Measurements from ENCODE around the gene EYA4. TPM values are rescaled to one million over a fixed set of nuclear protein-coding genes. Genes with fewer than 3 reads are reported as not detected.

The EYA4 gene
- total RNA-seq, 1 experiment from 2014 or later, result not detected

DNA sequence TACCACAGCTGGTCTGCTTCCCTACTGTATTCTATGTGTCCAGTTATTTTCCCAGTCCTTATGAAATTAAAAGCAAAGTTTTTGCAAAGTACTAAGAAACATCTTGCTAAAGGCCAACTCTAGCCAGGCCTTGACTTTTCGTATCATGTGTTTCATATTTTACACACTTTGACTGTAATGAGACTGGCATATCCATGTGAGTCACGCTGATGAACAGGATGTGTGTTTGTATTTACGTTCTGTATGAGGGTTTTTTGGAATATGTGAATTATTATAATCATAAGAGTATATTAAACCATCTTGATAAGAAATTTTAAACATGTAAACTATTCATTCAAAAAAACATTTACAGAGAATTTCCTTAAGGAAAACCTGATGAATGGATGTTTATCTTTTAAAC, 59.7 kb downstream of the EYA4 start:
- H3K36me3 ChIP-seq (ENCODE audit: control insufficient read depth, insufficient read depth, low read length), result no peaks in the 10 kb centered on the region
- DNase-seq (ENCODE audit: low read depth, low spot score) (no peak), ATAC-seq (no peak)
- H3K9me3 ChIP-seq (ENCODE audit: control insufficient read depth, insufficient read depth, low read depth, low read length), result no peaks in the 10 kb centered on the region
- ChIA-PET CTCF (no interaction called here), POLR2A (no interaction called here)
- no peak overlapping the region for H3K4me3 ChIP-seq (ENCODE audit: low read depth in 2 of 2, low read length in 2 of 2)
- in situ Hi-C loops (cut with HindIII; ENCODE audit: low pct_unique_long_range_greater_than_20kb, low sequenced_read_pairs), result no loop called here
- no TSS peak for BruUV-seq (replicated peaks)
- TF ChIP-seq, protein P1, sequence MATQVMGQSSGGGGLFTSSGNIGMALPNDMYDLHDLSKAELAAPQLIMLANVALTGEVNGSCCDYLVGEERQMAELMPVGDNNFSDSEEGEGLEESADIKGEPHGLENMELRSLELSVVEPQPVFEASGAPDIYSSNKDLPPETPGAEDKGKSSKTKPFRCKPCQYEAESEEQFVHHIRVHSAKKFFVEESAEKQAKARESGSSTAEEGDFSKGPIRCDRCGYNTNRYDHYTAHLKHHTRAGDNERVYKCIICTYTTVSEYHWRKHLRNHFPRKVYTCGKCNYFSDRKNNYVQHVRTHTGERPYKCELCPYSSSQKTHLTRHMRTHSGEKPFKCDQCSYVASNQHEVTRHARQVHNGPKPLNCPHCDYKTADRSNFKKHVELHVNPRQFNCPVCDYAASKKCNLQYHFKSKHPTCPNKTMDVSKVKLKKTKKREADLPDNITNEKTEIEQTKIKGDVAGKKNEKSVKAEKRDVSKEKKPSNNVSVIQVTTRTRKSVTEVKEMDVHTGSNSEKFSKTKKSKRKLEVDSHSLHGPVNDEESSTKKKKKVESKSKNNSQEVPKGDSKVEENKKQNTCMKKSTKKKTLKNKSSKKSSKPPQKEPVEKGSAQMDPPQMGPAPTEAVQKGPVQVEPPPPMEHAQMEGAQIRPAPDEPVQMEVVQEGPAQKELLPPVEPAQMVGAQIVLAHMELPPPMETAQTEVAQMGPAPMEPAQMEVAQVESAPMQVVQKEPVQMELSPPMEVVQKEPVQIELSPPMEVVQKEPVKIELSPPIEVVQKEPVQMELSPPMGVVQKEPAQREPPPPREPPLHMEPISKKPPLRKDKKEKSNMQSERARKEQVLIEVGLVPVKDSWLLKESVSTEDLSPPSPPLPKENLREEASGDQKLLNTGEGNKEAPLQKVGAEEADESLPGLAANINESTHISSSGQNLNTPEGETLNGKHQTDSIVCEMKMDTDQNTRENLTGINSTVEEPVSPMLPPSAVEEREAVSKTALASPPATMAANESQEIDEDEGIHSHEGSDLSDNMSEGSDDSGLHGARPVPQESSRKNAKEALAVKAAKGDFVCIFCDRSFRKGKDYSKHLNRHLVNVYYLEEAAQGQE (IDR thresholded peaks at IDR 0.05; ENCODE audit: insufficient read depth in 1 of 2, low read depth in 2 of 2, low read length in 1 of 2), result no peak
- TF ChIP-seq TCF7L2 (IDR thresholded peaks at IDR 0.05; ENCODE audit: low read depth, low read length), result no peak
- H3K27me3 ChIP-seq (ENCODE audit: control insufficient read depth, insufficient read depth, low read length), result no peaks in the 10 kb centered on the region
- no peaks in the 10 kb centered on the region for H3K4me1 ChIP-seq (ENCODE audit: control insufficient read depth, insufficient read depth, low read length)
- intact Hi-C loops (cut with micrococcal nuclease; ENCODE audit: unreplicated experiment), result no loop called here
- H3K27ac ChIP-seq (ENCODE audit: low read length), result no peak overlapping the region

DNA sequence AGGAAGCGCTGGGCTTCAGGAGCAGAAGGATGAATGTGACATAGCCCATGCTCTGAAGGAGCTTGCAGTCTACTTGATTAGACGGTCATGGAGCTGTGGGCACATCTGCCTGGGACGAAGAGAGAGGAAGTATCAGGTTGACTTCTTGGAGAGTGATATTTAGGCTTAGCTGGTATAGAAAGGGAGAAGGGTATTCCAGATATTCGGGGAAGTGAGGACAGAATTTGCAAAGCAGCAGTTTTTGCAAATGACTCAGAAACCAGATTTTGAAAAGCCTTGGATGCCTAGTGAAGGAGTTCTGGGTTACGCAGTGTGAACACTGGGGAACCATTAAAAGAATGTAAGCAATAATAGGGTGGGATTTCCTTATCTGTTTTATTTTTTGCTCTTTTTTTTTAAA, 60.7 kb downstream of the EYA4 start:
- CTCF ChIA-PET, result no interaction called here
- DNase-seq (ENCODE audit: low read depth, low spot score) (no peak), ATAC-seq (no peak)
- TF ChIP-seq, protein P1 (IDR thresholded peaks at IDR 0.05; ENCODE audit: insufficient read depth in 1 of 2, low read depth in 2 of 2, low read length in 1 of 2), result no peak
- TF ChIP-seq TCF7L2 (IDR thresholded peaks at IDR 0.05; ENCODE audit: low read depth, low read length) (no peak), SIN3A (IDR thresholded peaks at IDR 0.05; ENCODE audit: borderline replicate concordance, insufficient read depth, low read depth, low read length) (no peak), POLR2AphosphoS5 (IDR thresholded peaks at IDR 0.05; ENCODE audit: low read depth, low read length) (no peak)
- TF ChIP-seq, protein P2, sequence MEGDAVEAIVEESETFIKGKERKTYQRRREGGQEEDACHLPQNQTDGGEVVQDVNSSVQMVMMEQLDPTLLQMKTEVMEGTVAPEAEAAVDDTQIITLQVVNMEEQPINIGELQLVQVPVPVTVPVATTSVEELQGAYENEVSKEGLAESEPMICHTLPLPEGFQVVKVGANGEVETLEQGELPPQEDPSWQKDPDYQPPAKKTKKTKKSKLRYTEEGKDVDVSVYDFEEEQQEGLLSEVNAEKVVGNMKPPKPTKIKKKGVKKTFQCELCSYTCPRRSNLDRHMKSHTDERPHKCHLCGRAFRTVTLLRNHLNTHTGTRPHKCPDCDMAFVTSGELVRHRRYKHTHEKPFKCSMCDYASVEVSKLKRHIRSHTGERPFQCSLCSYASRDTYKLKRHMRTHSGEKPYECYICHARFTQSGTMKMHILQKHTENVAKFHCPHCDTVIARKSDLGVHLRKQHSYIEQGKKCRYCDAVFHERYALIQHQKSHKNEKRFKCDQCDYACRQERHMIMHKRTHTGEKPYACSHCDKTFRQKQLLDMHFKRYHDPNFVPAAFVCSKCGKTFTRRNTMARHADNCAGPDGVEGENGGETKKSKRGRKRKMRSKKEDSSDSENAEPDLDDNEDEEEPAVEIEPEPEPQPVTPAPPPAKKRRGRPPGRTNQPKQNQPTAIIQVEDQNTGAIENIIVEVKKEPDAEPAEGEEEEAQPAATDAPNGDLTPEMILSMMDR (IDR thresholded peaks at IDR 0.05), result no peak
- no TSS peak for BruUV-seq (replicated peaks)
- in situ Hi-C loops (cut with HindIII; ENCODE audit: low pct_unique_long_range_greater_than_20kb, low sequenced_read_pairs), result no loop called here
- Histone ChIP-seq H3K27ac (ENCODE audit: low read length) (no peak overlapping the region), H3K9me3 (ENCODE audit: control insufficient read depth, insufficient read depth, low read depth, low read length) (no peaks in the 10 kb centered on the region), H3K4me3 (ENCODE audit: low read depth in 2 of 2, low read length in 2 of 2) (no peak overlapping the region), H3K27me3 (ENCODE audit: control insufficient read depth, insufficient read depth, low read length) (no peaks in the 10 kb centered on the region), H3K4me1 (ENCODE audit: control insufficient read depth, insufficient read depth, low read length) (no peaks in the 10 kb centered on the region), H3K36me3 (ENCODE audit: control insufficient read depth, insufficient read depth, low read length) (no peaks in the 10 kb centered on the region)
- POLR2A ChIA-PET, result no interaction called here
- intact Hi-C loops (cut with micrococcal nuclease; ENCODE audit: unreplicated experiment), result no loop called here

All from Panc1 (cell line).